ENCODE results near the gene ARPIN.

ARPIN gene

GRCh38 chr15:89848970-89849292 lies 63.8 kb downstream of the ARPIN start:
- in situ Hi-C loops (cut with MboI; ENCODE audit: low sequenced_read_pairs), result no loop called here

- in situ Hi-C loops (cut with MboI; ENCODE audit: low sequenced_read_pairs), result no loop called here
Observed at GRCh38 chr15:89847101-89847500, 65.7 kb downstream of the ARPIN start.

- in situ Hi-C loops (cut with MboI; ENCODE audit: low sequenced_read_pairs), result no loop called here
Observed at GRCh38 chr15:89845305-89845893, 67.4 kb downstream of the ARPIN start.

All from HL-60/S4 (cell line).